GM19025 (cell line): Measurements from ENCODE around the gene KRTAP5-7.

Experiments
- ATAC-seq: cut with Tn5 transposase; IDR thresholded peaks from one replicate; pipeline ENCODE4 v1.9.1; 2021; ENCODE audit warnings: mild to moderate bottlenecking, low read depth, moderate library complexity; ENCODE audit not compliant: unreplicated experiment

The KRTAP5-7 gene

DNA sequence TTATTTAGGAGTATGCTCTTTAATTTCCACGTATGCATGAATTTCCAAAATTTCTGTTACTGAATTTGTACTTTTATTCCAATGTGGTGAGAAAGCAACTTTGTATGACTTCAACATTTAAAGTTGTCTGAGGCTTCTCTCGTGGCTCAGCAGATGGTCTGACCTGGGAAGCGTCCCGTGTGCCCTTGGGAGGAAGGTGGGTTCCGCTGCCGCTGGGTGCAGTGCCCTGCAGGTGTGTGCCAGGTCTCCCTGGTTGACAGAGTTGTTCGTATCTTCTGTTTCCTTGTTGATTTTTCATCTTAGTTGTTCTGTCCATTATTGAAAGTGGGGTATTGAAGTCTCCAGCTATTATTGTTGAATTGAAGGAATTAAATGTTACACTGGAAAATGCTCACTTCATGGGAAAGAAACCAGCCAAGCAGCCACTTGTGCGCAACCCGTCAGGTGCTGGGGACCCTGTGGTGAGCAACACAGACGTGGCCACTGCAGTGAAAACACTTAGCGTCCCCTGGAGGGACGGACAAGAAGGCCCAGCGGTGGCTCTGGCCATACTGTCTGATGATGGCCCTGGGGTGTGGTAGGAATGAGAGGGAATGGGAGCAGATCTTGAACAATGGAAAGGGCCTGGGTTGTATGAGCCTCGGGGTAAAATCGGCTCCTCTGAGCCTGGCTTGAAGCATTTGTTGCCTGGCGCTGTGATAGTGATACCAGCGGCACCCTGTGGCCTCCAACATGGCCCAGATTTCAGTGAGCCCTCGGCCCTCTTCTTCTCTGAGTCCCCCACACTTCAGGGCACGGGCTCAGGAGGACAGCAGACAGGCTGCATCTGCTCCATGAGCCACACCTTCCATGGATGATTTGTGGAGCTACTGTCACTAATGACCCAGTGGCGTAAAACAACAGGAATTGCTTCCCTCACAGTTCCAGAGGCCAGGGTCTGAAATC lies 31.5 kb upstream of the KRTAP5-7 start:
- no peak for ATAC-seq

DNA sequence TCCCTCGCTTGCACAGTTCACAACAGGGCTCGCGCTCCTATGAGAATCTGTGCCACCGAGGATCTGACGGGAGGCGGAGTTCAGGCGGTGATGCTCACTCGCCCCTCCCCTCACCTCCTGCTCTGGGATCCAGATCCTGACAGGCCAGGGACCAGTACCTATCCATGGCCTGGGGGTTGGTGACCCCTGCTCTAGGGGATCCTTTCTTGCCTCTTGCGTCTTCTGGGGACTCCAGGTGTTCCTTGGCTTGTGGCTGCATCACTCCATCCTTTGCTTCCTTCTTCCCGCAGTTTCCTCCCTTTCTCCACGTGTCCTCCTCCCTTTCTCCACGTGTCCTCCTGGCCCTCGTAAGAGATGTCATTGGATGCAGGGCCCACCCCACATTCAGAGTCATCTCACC lies 30.6 kb upstream of the KRTAP5-7 start:
- ATAC-seq: no peak

DNA sequence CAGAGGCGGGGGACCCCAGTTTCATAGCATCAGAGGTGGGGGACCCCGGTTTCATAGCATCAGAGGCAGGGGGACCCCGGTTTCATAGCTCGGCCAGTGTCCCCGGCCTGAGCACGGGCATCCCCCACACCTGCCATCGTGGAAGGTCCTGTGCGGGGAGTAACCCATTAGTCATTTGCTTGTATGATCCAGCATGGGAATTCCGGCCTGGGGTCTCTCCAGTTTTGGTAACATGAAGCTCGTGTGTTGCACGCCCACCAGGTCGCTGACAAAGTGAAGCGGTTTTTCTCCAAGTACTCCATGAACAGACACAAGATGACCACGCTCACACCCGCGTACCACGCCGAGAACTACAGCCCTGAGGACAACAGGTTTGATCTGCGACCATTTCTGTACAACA lies 29.0 kb upstream of the KRTAP5-7 start:
- ATAC-seq: no peak

DNA sequence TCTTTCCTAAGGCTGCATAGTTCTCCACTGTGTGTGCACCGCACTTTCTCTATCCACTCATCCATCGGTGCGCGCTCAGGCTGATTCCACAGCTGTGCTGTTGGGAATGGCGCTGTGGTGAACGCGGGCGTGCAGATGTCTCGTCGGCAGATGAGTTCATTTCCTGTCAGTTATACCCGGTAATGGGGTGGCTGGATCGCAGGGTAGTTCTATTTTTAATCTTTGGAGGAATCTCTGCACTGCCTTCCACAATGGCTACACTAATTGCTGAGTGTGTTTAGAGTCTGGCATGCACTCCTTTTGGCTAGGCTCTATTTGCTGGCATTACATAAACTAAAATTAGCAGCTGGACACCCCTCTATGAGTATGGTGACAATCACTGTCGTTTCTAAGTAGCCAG lies 27.9 kb upstream of the KRTAP5-7 start:
- no peak for ATAC-seq

DNA sequence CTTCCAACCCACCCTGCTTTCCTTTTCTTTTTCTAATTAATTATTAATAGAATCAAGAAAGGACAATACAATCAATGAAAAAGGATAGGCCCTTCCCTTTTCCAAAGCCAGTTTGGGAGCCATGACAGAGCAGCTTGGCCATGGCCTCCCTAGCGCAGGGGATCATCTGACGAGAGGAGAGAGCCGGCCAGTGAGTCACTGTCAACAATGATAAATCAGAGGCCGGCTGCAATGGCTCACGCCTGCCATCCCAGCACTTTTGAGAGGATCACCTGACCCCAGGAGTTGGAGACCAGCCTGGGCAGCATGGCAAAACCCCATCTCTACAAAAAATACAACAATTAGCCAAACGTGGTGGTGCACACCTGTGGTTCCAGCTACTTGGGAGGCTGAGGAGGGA lies 27.5 kb upstream of the KRTAP5-7 start:
- ATAC-seq: no peak

DNA sequence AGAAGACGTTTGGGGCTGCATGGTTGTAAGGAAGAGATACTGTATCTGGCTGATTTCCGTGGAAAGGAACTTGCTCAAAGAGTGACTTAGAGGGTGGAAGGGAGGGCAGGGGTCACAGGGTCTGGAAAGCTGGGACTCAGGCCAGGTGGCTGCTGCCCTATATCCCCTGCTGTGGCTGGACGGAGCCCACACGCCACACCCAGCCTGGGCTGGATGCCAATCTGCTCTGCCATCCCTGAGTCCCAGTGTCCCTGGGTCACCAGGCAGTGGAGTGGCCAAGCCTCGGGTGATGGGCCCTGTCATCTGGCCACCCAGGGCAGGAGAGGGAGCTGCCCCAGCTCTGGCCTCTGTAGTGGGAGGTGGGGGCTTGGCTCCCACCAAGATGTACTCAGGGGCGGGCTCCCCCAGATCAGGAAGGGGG lies 26.5 kb upstream of the KRTAP5-7 start:
- ATAC-seq: no peak

DNA sequence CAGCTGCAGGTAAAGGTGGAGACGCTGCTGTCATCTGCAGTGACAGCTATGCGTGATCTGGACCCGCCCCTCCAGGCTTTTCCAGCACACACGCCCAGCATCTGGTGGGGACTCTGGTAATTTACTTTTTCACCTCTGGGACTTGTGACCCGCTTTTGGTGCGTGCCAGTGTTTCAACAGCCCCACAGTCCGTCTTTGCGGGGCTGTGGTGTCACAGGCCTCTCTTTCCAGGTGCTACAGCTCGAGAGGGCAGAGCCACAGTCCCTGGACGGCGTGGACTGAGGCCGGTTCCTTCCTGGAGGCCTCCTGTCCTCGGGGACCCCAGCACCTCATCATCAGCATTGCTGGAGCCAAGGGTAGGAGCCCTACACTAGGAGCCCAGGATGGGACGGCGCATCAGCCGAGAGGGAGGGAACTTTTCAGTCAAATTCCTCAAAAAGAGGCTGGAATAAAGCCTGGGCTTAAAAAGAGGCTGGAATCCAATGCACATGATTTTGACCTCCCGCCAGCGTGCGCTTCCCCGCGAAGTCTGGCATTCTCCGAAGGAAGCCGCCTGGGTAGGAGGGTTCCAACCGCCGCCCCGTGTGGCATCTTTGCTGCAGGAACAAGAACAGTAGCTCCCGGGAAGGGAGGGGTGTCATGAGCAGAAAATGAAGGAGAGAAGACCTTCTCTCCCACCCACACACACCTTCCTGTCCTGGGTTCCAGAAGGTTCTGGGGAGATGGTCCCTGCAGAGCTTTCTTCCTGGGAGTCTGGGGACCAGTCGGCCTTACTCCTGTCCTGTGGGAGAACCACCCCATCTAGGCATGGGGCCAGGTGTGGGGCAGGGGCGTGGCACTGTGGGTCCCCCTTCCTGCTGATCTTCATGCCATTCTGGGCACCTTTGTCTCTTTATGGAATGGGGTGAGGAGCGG lies 25.7 kb upstream of the KRTAP5-7 start:
- ATAC-seq: no peak

DNA sequence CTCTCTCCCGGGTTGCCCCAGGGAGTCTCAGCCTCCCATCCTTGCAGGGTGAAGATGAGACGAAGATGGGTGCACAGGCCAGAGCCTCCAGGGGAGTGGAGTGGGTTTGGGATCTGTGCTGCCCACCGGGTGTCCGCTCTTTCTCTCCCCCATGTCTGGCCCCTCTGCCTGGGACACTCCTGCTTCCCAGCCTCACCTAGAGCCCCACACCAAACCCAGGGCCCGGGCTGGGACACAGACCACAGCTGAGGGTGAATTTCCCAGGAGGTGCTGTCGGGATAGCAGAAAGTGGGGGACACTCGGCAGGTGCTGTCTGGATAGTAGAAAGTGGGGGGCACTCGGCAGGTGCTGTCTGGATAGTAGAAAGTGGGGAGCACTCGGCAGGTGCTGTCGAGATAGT lies 25.0 kb upstream of the KRTAP5-7 start:
- ATAC-seq: no peak

DNA sequence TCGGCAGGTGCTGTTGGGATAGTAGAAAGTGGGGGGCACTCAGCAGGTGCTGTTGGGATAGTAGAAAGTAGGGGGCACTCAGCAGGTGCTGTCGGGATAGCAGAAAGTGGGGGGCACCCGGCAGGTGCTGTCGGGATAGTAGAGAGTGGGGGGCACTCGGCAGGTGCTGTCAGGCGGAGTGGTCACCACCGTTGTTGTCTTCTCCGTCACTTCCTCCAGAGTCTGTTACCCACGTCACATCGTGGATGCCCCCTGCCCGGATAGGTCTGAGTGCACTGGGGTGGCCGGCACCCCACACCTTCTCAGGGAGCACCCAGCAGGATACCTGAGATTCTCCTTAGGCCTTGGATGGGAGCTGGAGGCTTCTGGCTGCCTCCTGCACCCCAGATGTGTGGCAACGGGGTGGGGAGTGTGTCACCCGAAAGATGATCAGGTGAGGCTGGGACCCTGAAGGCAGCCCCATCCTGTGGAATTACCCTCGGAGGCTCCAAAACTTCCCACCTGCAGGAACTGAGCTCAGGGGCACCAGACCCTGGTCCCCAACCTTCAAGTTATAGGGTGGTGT lies 24.1 kb upstream of the KRTAP5-7 start:
- ATAC-seq: no peak

DNA sequence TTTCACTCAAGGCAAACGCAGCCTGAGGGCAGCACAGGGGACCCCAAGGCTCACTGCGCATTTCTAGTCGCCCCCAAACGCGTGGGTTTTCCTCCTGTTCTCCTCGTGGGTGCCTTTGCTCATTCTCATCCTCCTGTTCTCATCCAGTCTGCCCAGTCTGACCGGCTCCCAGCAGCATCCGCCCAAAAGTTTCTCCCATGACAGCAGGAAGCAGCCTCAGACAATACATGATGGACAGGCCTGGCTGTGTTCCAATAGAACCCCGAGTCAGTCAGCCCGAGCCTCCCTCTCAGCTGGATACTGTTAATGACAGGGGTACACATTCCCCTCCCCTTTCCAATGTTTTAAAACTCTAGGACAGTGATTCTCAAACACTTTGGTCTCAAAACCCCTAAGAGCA lies 22.5 kb upstream of the KRTAP5-7 start:
- no peak for ATAC-seq

DNA sequence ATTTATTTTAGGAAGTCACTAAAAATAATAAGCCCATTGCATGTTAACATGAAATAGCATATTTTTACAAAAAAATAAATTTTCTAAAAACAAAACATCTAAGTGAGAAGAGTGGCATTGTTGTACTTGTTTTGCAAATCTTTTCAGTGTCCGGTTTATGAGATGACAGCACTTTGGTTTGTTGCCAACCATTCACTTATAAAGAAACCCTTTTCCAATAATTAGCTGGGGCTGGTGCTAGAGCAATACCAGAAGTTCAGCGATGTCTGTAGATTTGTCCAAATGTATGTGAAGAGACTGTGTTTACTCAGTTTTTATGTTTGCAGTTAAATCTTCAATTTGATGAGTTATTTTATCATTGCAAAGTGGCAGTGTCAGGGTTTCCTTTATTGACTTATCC lies 22.1 kb upstream of the KRTAP5-7 start:
- ATAC-seq: no peak

DNA sequence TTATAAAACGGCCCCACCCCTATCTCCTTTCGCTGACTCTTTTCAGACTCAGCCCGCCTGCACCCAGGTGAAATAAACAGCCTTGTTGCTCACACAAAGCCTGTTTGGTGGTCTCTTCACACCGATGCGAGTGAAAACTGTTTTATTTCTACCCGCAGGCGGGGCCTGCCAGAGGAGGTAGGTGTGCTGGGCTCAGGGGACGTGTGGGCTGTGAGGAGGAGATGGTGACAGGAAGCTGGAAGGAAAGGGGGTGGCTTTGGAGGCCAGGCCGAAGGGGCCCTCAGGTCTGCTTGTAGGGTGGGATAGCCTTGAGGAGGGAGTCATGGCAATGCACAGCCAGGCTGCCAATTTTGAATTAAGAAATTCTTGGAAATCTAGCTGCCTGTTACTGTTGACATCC lies 21.3 kb upstream of the KRTAP5-7 start:
- ATAC-seq: no peak

DNA sequence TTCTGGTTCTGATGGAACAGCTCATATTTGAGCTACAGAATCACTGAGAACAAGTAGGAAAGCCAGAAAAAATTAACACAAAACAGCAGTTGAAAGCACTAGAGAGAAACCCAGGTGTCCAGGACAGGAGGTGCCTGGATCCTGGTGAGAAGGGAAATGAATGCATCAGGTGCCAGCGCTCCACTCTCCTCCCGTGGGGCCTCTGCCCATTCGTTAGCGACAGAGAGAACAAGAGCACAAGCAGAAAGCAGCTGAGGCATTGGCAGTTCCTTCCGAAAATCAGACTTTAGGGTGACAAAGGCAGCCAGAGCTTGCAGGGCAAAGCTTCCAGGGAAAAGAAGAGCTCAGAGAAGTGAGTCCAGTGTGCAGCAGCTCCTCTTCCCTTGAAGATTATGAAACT lies 20.0 kb upstream of the KRTAP5-7 start:
- ATAC-seq: no peak

DNA sequence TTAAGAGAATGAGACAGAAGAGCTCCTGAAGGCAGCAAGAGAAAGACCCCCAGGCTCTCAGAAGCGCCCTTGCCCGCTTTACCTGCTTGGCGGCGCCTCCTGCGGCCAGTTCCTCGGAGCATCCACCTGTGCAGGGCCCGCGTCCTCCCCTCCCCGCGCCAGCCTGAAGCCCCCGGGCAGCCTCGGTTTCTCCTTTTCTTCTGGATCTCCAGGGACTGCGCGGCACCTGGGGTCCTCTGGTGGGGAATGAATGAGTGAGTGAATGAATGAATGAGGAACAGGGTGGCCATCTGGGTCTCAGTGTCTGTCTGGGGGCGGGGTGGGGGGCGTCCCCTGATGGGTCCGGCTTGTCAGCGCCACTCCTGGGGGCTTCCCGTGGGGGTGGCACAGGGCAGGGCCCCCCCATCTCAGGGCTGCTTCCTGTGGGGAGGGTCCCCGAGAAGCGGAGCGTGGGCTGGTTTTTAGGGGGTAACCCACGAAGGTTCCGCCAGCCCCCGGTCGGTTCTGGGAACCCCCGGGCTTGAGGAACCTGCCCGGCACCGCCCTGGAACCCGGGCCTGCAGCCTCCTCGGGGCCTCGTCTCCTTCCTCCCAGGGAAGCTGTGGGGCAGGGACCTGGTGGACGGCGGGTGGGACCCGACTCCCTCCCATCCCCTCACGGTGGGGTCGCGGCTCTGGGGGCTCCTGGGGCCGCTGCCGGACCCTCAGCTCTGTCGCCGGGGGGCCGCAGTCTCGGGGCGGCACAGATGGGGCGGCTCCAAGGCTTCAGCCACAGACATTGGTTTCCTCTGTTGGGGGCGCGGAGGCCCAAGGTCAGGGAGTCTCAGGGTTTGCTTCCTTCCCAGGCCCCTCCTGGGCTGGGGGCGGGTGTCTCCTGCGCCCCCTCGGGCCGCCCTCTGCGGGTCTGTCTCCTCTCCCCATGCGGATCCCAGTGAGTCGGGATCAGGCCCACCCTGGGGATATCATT lies 8.3 kb upstream of the KRTAP5-7 start:
- no peak for ATAC-seq

DNA sequence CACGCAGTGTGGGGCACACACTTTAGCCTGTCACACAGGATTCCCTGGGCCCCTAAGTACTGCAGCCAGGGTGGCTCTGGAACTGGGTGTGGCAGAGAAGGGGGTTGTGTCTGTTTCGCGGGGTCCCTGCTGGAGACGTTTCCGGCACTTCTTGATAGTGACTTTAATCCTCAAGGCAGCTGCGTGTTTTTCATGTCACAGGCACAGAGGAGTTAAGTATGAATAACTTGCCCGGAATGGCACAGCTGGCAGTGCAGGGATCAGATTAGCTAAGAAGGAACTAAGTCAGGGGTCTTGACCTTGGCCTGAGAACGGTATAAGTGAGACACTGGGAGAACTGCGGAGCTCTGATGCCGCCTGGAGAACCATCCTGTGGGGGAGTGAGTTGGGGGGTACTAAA lies 7.5 kb upstream of the KRTAP5-7 start:
- no peak for ATAC-seq

DNA sequence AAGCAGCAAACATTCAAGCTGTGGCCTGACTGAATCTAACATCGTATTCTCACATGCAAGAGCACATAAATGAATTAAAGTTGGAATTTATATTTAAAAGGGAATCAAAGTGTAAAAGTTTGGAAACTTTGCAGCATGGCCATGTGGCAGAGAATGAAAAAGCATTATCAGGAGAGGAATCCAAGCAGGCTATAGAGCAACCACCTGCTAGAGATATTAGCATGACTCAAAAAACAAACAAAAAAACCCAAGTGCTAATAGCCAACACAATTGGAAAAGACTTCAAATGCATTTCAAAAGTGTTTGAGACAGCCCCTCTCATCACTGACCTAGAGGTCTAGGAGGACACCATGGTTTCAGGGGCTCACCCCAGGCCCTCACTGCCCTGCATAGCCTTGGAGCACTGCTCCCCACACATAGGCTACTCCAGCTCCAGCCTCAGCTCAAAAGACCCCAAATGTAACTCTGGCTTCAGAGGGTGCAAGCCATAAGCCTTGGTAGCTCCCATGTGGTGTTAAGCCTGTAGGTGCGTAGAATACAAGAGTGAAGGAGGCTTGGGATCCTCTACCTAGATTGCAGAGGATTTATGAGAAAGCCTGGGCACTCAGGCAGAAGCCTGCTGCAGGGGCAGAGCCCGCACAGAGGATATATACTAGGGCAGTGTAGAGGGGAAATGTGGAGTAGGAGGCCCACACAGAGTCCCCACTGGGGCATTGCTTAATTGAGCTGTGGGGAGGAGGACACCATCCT lies 1.7 kb upstream of the KRTAP5-7 start:
- ATAC-seq: no peak

DNA sequence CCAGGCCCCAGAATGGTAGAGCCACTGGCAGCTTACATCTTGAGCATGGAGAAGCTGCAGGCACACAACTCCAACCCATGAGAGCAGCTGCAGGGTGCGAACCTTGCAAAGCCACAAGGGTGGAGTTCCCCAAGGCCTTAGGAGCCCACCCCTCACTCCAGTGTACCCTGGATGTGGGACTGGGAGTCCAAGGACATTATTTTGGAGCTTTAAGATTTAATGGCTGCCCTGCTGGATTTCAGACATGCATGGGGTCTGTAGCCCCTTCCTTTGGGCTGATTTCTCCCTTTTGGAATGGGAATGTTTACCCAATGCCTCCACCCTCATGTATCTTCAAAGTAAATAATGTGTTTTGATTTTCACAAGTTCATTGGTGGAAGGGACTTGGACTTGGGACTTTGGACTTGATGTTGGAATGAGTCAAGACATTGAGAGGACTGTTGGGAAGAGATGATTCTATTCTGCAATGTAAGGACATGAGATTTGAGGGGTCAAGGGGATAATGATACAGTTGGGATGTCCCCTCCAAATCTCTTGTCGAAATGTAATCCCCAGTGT lies 1.1 kb upstream of the KRTAP5-7 start:
- ATAC-seq: no peak

DNA sequence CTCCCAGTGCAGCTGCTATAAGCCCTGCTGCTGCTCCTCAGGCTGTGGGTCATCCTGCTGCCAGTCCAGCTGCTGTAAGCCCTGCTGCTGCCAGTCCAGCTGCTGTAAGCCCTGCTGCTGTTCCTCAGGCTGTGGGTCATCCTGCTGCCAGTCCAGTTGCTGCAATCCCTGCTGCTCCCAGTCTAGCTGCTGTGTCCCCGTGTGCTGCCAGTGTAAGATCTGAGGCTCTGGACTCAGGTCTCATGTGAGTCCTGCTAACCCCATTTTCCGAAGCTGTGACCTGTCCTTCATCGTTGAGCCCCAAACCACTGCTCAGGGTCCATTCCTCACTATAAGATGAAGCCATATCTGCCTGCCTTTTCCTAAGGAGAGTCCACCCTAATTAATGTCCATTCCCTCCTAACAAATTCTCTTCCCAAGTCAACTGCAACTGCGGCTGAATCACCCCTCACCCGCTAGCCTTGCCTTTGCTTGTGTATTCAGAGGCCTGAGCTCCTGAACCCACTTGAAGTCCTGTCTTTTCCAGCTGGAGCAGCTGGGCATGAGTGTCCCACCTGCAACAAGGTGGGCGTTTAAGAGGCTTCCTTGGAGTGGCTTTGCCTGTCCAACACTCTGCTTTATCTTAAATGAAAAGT lies 626 bp downstream of the KRTAP5-7 start:
- ATAC-seq: no peak

DNA sequence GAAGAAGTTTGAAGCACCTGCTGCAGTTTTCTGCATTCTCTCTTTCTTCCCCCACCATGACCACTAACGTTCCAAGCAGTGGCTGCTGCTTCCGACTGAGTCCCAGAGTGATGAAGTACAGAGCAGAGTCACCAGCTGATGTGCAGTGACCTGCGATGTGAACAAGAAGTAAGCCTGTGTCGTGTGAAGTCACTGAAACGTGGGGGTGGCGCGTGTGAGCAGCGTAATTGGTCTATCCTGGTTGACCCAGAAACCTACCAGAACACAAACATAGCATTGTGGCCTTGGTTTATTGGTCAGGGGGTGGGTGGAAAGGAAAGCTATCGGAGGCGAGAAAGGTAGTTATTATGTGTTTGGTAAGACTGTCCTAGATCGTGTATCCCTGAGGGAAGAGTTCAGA lies 3.5 kb downstream of the KRTAP5-7 start:
- ATAC-seq: no peak
